ENCODE results near the gene SOCS2.
"Not testable (repeated sequence)": the region's sequence is repeated elsewhere in the genome, so short reads cannot be mapped to it uniquely, and the experiment has no call there.

Gene SOCS2

GRCh38 chr12:93614917-93615596, 42.6 kb downstream of the SOCS2 start:
- no peak for TF ChIP-seq CTCF (IDR thresholded peaks at IDR 0.05; ENCODE audit: extremely low read depth, insufficient read depth, missing control alignments)
- no peak for DNase-seq (ENCODE audit: low spot score)

GRCh38 chr12:93616584-93617101, 44.2 kb downstream of the SOCS2 start:
- no peak for DNase-seq (ENCODE audit: low spot score)
- no peak for TF ChIP-seq CTCF (IDR thresholded peaks at IDR 0.05; ENCODE audit: extremely low read depth, insufficient read depth, missing control alignments)
- in situ Hi-C loops (cut with MboI; ENCODE audit: low pct_unique_long_range_greater_than_20kb, low sequenced_read_pairs, unreplicated experiment), result no loop called here

More at GRCh38 chr12:93614917-93615596, 42.6 kb downstream of the SOCS2 start:
- in situ Hi-C loops (cut with MboI; ENCODE audit: low pct_unique_long_range_greater_than_20kb, low sequenced_read_pairs, unreplicated experiment), result no loop called here

- DNase-seq (ENCODE audit: low spot score), result no peak
- in situ Hi-C loops (cut with MboI; ENCODE audit: low pct_unique_long_range_greater_than_20kb, low sequenced_read_pairs, unreplicated experiment), result no loop called here
These were observed 46.5 kb downstream of the SOCS2 start for GRCh38 chr12:93618891-93619410.

GRCh38 chr12:93621986-93622385, 49.5 kb downstream of the SOCS2 start:
- DNase-seq (ENCODE audit: low spot score), result no peak
- no peak for TF ChIP-seq CTCF (IDR thresholded peaks at IDR 0.05; ENCODE audit: extremely low read depth, insufficient read depth, missing control alignments)
- in situ Hi-C loops (cut with MboI; ENCODE audit: low pct_unique_long_range_greater_than_20kb, low sequenced_read_pairs, unreplicated experiment), result no loop called here

More at GRCh38 chr12:93618891-93619410, 46.5 kb downstream of the SOCS2 start:
- TF ChIP-seq CTCF (IDR thresholded peaks at IDR 0.05; ENCODE audit: extremely low read depth, insufficient read depth, missing control alignments), result no peak

DNA sequence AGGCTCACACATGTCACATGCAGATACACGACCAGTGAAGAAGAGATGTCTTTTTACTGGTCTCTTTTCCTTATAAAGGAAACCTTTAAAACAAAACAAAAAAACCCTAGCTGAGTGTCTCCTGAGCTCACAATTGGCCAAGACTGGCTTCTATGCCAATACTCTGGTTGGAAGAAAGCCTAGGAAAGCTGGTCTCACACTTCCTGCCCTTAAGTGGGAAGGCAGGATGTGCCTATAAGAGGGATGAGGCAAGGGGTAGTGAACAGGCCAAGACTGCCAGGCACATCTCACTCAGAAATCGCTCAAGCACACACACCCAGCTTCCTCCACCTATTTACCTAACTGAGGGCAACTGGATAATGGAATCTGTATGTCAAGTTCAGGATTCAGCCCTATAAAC, 50.0 kb downstream of the SOCS2 start:
- TF ChIP-seq CTCF (IDR thresholded peaks at IDR 0.05; ENCODE audit: extremely low read depth, insufficient read depth, missing control alignments), result no peak
- DNase-seq (ENCODE audit: low spot score), result no peak
- in situ Hi-C loops (cut with MboI; ENCODE audit: low pct_unique_long_range_greater_than_20kb, low sequenced_read_pairs, unreplicated experiment), result no loop called here

DNA sequence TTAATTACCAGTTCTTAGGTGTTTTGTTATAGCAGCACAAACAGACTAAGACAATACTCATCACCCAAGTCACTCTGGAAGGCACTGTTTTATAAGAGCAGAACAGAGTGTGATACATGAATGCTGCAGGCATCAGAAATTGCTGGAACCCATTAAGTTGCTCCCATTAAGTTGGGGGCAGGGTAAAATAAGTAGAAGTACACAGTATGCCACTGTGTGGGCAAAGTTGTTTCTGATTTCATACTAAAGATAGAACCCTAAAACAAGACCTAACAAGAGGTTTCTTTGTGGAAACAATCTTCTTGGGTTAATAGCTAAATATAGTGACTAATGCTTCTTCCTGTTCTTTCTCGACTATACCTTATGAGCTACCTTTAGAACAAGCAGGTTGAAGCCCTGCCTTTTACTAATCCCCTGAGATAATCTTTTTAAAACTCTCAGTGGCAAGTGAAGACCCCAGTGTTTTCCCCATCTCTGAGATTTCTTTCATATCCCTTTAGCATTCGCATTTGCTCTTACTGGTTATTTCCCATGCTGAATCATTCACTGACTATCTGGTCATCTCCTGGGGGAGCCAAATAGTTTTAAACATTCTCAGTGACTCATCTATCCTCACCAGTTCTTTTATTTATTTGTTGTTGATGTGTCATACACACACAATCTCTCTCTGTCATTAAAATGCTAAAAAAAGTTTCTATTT, 52.3 kb downstream of the SOCS2 start:
- no peak for TF ChIP-seq CTCF (IDR thresholded peaks at IDR 0.05; ENCODE audit: extremely low read depth, insufficient read depth, missing control alignments)
- peak; percentile 45 for DNase-seq (ENCODE audit: low spot score)

GRCh38 chr12:93625295-93625645, 52.8 kb downstream of the SOCS2 start:
- in situ Hi-C loops (cut with MboI; ENCODE audit: low pct_unique_long_range_greater_than_20kb, low sequenced_read_pairs, unreplicated experiment); DNase-seq (ENCODE audit: low spot score): not testable (repeated sequence)

More for the DNA sequence above, 52.3 kb downstream of the SOCS2 start:
- in situ Hi-C loops (cut with MboI; ENCODE audit: low pct_unique_long_range_greater_than_20kb, low sequenced_read_pairs, unreplicated experiment), result no loop called here
